ENCODE results near the gene PLEKHA7. TPM values are rescaled to one million over a fixed set of nuclear protein-coding genes. Genes with fewer than 3 reads are reported as not detected.

The PLEKHA7 gene
- total RNA-seq, 1 donor from 2014 or later: 37.5 TPM

DNA sequence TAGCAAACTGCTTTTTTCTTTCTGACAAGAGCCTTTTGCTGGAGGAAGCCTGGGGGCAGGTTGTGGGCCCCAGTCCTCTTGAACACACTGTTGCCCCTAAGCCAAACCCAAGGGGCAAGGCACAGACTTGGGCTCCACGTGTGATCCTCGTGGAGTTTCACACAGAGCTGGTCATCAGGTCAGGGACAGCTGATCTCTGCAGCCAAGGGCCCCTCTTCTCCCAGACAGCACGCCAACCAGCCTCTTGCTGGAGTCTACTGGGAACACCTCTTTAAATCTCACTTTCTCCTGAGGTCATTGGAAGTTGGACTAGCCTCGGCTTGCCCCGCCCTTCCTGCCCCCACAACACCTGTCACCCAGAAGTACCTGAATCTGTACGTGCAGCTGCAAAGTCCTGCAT, 235.9 kb downstream of the PLEKHA7 start:
- DNase-seq (ENCODE audit: low read depth): no peak
- no peak overlapping the region for H3K4me3 ChIP-seq (ENCODE audit: low read depth, low read length)
- TF ChIP-seq, protein P1, sequence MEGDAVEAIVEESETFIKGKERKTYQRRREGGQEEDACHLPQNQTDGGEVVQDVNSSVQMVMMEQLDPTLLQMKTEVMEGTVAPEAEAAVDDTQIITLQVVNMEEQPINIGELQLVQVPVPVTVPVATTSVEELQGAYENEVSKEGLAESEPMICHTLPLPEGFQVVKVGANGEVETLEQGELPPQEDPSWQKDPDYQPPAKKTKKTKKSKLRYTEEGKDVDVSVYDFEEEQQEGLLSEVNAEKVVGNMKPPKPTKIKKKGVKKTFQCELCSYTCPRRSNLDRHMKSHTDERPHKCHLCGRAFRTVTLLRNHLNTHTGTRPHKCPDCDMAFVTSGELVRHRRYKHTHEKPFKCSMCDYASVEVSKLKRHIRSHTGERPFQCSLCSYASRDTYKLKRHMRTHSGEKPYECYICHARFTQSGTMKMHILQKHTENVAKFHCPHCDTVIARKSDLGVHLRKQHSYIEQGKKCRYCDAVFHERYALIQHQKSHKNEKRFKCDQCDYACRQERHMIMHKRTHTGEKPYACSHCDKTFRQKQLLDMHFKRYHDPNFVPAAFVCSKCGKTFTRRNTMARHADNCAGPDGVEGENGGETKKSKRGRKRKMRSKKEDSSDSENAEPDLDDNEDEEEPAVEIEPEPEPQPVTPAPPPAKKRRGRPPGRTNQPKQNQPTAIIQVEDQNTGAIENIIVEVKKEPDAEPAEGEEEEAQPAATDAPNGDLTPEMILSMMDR (conservative IDR thresholded peaks at IDR 0.05; ENCODE audit: low read depth, low read length): no peak

DNA sequence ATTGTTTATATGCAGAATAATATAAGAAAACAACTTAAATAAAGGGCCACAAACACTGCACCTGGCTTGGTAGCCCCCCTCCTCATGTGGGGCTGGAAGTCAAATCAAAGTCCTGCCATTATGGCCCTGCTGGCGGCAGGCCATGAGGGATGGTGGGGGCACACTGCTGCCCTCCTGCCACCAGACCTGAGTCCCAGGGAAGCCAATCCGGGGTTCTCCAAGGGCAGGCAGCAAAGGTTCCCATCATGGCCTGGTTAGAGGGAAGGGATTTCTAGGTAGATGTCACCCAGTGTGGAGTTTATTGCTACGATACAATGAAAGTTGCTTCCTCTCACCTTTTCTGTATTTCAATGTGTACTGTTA, 236.6 kb downstream of the PLEKHA7 start:
- no peak overlapping the region for H3K4me3 ChIP-seq (ENCODE audit: low read depth, low read length)
- DNase-seq (ENCODE audit: low read depth): no peak
- TF ChIP-seq, protein P1 (conservative IDR thresholded peaks at IDR 0.05; ENCODE audit: low read depth, low read length): no peak

DNA sequence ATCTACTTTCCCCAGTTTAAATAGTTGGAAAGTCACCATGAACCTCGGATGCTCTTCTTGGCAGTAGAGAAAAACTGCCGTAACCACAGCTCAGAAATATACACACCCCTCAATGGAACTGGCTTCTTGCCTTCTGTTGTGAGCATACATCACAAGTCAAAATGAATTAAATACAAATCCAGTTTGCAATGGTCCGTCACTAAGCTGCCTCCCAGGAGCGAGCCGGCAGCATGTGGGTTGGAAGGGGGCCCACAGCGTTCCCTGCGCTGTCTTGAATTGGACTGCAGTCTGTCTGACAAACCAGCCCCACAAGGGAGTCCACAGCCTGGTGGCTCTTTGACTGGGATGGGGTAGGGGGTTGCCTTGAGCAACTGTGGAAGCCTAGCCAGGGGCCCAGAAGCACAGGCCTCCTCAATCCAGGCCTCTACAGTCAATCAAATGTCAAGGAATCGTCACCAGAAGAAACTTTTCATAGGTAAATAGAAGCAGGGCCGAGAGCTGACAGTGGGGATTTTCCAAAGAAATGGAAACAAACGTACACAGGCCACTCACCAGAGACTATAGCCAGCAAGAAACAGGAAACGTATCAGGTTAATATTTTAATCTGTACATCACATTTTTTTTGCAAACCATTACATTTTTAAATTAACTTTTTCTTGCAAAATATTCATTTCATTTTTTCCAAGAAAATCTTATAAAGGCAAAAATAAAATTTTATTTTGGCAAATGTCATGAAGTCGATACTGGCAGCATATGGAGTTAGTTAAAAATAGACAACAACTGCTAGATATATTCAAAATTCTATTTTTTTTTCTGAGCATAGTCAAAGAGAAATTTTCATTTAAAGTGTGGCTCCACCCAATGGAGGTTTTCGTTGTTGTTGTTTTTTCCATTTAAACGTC, 237.3 kb downstream of the PLEKHA7 start:
- TF ChIP-seq, protein P1 (conservative IDR thresholded peaks at IDR 0.05; ENCODE audit: low read depth, low read length): no peak
- no peak for DNase-seq (ENCODE audit: low read depth)
- H3K4me3 ChIP-seq (ENCODE audit: low read depth, low read length): no peak overlapping the region

DNA sequence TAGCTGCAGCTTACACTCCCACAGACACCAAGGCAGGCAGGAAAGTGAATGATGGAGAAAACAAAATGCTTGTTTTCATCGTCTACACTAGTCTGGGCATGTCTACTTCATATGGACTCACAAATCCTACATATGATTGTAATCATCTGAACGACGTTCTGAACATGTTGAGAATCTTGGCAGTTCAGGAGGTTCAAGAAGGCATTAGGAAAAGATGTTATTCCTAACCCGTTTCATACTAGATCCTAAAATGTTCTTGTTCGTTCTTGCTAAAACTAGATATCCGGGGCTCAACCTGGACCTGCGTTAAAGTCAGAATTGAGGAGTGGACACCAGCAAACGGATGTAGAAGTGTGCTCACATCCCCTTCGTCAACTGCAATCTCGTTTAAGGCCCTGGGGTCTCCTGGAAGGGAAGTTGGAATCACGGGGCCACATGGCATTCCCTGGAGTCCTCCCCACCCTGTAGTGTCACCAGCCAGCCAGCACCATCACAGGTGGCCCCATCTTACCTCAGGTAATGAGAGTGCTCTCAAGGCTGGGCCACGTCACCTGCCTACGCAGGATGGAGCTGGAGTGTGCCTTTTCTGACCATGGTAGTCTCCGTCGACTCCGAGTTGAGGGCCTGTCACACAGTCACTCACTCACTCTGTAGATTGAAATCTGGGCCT, 238.5 kb downstream of the PLEKHA7 start:
- no peak for DNase-seq (ENCODE audit: low read depth)
- TF ChIP-seq, protein P1 (conservative IDR thresholded peaks at IDR 0.05; ENCODE audit: low read depth, low read length): no peak
- no peak overlapping the region for H3K4me3 ChIP-seq (ENCODE audit: low read depth, low read length)

DNA sequence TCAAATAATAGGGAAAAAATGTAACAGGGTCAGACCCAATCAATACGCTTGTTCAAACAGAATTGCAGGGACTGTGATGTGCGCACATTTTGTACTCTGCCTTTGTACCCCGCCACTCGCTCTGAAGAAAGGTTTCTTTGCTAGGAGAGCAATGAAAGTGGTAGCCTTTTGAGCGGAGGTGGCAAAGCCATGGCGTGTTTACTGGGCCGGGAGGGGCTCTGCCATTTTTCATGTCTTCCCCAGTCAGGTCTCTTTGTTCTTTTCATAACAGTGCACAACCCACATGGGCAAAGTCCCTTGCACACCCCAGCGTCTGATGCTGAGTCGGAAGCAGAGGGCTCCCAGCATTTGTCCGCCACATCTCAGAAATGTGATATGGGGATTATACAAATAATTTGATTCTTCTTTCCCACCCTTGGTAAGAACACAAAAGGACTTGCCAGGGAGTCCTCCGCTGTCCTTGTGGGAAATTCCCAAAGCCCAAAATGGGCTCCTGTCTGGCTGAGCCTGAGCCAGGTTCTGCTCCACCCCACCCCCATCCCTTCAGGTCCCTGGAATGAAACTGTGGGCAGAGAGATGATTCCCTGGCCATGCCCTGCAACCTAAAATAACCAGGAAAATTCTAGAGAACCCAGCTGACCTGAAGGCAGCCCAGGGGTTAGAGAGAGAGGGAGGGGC, 239.1 kb downstream of the PLEKHA7 start:
- TF ChIP-seq, protein P1 (conservative IDR thresholded peaks at IDR 0.05; ENCODE audit: low read depth, low read length): no peak
- DNase-seq (ENCODE audit: low read depth): no peak
- H3K4me3 ChIP-seq (ENCODE audit: low read depth, low read length): no peak overlapping the region

DNA sequence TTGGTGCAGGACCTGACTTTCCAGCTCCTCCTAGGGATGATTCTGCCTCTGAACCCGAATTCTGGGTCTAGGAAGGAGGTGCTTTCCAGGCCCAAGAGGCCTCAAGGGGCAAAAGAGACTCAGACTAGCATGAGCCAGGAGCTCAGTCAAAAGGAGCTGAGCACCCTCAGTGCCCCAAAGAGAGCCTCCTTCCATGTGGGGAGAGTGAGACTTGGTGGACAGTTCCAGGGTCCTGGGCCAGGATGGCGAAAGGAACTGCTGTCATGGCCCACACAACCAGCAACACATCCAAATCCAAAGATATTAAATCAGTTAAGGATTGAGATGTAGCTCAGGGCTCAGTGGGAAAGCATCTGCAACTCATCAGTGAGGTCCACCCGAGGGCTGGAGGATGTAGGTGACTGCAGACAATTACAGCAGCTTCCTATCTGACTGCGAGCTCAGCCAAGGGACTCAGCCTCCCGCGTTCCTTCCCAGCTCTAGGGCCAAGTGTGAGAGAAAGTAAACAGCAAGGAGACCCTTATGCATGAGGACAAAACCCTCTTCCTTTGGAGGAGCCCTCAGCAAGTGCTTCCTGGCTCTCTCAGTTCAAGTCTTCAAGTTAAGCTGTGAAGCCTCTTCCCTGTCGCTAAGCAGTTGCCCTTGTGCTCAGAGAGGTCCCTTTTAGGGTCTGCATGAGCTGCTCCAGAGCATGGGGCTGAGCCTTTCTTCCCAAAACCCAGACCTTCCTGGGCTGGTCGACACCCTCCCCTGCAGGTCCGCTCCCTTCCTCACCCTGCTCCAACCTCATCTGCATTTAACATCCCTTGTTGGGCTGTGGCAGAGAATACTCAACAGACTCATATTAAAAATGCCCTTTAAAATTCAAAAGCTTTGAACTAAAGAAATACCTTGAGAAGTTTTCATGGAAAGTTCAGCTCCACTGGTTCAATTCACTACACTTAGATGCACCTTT, 240.0 kb downstream of the PLEKHA7 start:
- TF ChIP-seq, protein P1 (conservative IDR thresholded peaks at IDR 0.05; ENCODE audit: low read depth, low read length): no peak
- no peak overlapping the region for H3K4me3 ChIP-seq (ENCODE audit: low read depth, low read length)
- no peak for DNase-seq (ENCODE audit: low read depth)
